OCI-M1 (cell line): ENCODE results near the gene SMIM10L1.

Experiments
- DNase-seq: peaks from one replicate; lab custom pipeline; 2025; lab: John Stamatoyannopoulos, UW

Gene SMIM10L1

DNA sequence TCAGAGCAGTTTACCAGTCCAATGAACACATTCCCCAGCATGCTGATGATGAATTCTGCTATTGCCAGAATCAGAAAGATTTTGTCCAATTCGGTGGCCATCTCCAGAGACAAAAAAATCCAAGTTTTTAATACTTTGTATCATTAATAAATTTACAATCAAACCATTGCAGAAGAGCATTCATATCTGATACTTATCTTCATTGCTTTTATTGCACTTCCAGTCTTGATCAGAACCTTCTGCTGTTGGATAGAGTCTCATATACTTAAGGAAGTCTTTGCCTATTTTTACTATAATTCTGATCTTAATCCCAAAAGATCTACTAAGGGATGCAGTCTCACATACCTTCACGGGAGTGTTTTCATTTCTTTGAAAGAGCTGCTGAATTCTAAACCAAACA lies 15.8 kb downstream of the SMIM10L1 start, which contains the start of gene TAS2R42:
Gene TAS2R42 (minus strand): TSS at position 101 of the 400 bp plus-strand sequence. CDS start 0 bp downstream, at position 101.
- no peak for DNase-seq

DNA sequence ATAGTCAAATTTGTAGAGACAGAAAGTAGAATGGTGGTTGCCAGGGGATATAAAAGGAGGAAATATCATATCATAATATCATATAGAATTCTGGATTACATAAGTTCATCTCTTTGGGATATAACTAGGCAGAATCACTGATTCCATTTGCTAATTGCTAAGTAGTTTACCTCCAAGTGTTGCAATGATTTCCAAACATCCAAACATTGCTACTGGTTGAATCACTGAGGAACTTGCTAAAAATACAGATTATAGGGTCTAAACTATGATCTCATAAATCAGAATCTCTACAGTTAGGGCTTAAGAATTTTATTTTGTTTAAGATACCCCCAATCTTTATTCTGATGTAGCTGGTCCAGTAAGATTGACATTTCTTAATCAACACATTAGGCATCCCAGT lies 31.8 kb downstream of the SMIM10L1 start:
- DNase-seq = no peak

DNA sequence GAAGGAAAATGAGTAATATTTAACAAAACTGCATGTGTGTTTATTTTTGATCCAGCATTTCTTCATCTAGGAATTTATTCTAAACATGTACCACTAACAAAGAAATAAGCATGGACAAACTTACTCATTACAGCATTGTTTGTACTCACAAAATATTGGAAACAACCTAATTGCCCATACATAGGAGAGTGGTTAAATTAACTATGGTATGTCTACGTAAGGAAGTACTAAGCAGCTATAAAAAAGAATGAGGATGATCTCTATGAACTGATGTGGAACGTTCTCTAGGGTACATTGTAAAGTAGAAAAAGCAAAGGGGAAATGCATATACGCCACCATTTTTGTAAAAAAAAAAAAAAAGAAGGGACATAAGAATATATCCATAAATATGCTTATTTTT lies 33.2 kb downstream of the SMIM10L1 start:
- DNase-seq = no peak

GRCh38 chr12:11209113-11209512 lies 38.1 kb downstream of the SMIM10L1 start:
- DNase-seq = no peak
